Rectal smooth muscle tissue (tissue), 1 donor: Measurements from ENCODE around the gene AHRR.
"Not testable (repeated sequence)": the region's sequence is repeated elsewhere in the genome, so short reads cannot be mapped to it uniquely, and the experiment has no call there.

Source experiments
- H3K27ac ChIP-seq: one replicate; pipeline ENCODE4 v1.7.0; 2013; ENCODE audit warnings: low read depth, low read length, inconsistent platforms
- H3K27me3 ChIP-seq: one replicate; pipeline ENCODE4 v1.7.0; 2013; ENCODE audit warnings: low read length; ENCODE audit not compliant: control insufficient read depth, insufficient read depth
- H3K36me3 ChIP-seq: one replicate; pipeline ENCODE4 v1.7.0; 2013; ENCODE audit warnings: low read length; ENCODE audit not compliant: control insufficient read depth, insufficient read depth
- H3K4me1 ChIP-seq: one replicate; pipeline ENCODE4 v1.7.0; 2013; ENCODE audit warnings: low read length; ENCODE audit not compliant: control insufficient read depth, insufficient read depth
- H3K4me3 ChIP-seq: one replicate; pipeline ENCODE4 v1.7.0; 2013; ENCODE audit warnings: low read length
- H3K9ac ChIP-seq: one replicate; pipeline ENCODE4 v1.7.0; 2013; ENCODE audit warnings: low read length

Gene AHRR

GRCh38 chr5:388266-389196 is 67.0 kb downstream of the AHRR start:
- Histone ChIP-seq H3K4me1 (no peaks in the 10 kb centered on the region), H3K27ac (no peak overlapping the region)

GRCh38 chr5:389197-389821 is 67.8 kb downstream of the AHRR start:
- Histone ChIP-seq H3K36me3 (no peaks in the 10 kb centered on the region), H3K4me1 (no peaks in the 10 kb centered on the region), H3K27me3 (no peaks in the 10 kb centered on the region), H3K4me3 (no peak overlapping the region), H3K27ac (no peak overlapping the region), H3K9ac (no peak overlapping the region)

More at GRCh38 chr5:388266-389196, 67.0 kb downstream of the AHRR start:
- Histone ChIP-seq H3K27me3 (no peaks in the 10 kb centered on the region), H3K9ac (no peak overlapping the region), H3K4me3 (no peak overlapping the region), H3K36me3 (no peaks in the 10 kb centered on the region)

GRCh38 chr5:389891-390622 is 68.5 kb downstream of the AHRR start:
- Histone ChIP-seq H3K27ac (no peak overlapping the region), H3K4me3 (no peak overlapping the region), H3K36me3 (no peaks in the 10 kb centered on the region), H3K4me1 (no peaks in the 10 kb centered on the region), H3K9ac (no peak overlapping the region), H3K27me3 (no peaks in the 10 kb centered on the region)

GRCh38 chr5:390623-391491 is 69.3 kb downstream of the AHRR start:
- Histone ChIP-seq H3K9ac (no peak overlapping the region), H3K4me1 (no peaks in the 10 kb centered on the region), H3K27ac (no peak overlapping the region), H3K27me3 (no peaks in the 10 kb centered on the region), H3K4me3 (no peak overlapping the region), H3K36me3 (no peaks in the 10 kb centered on the region)

- Histone ChIP-seq H3K4me1 (no peaks in the 10 kb centered on the region), H3K4me3 (no peak overlapping the region), H3K9ac (no peak overlapping the region), H3K27me3 (no peaks in the 10 kb centered on the region), H3K36me3 (no peaks in the 10 kb centered on the region), H3K27ac (no peak overlapping the region)
Observed at GRCh38 chr5:392431-392988, 71.0 kb downstream of the AHRR start.

GRCh38 chr5:393846-394275 is 72.3 kb downstream of the AHRR start:
- H3K27me3 ChIP-seq, result no peaks in the 10 kb centered on the region
- H3K4me1 ChIP-seq, result no peaks in the 10 kb centered on the region
- no peak overlapping the region for H3K9ac ChIP-seq
- no peaks in the 10 kb centered on the region for H3K36me3 ChIP-seq
- no peak overlapping the region for H3K4me3 ChIP-seq
- H3K27ac ChIP-seq, result no peak overlapping the region

- H3K27ac ChIP-seq, result no peak overlapping the region
- no peaks in the 10 kb centered on the region for H3K27me3 ChIP-seq
- no peaks in the 10 kb centered on the region for H3K4me1 ChIP-seq
- no peaks in the 10 kb centered on the region for H3K36me3 ChIP-seq
- no peak overlapping the region for H3K9ac ChIP-seq
- H3K4me3 ChIP-seq, result no peak overlapping the region
Observed at GRCh38 chr5:394671-395155, 73.2 kb downstream of the AHRR start.

- H3K9ac ChIP-seq, result no peak overlapping the region
- no peak overlapping the region for H3K27ac ChIP-seq
- H3K4me1 ChIP-seq, result no peaks in the 10 kb centered on the region
- H3K27me3 ChIP-seq, result no peaks in the 10 kb centered on the region
- H3K4me3 ChIP-seq, result no peak overlapping the region
- no peaks in the 10 kb centered on the region for H3K36me3 ChIP-seq
Observed at GRCh38 chr5:395156-395920, 73.8 kb downstream of the AHRR start.

- Histone ChIP-seq H3K4me3 (no peak overlapping the region), H3K27me3 (no peaks in the 10 kb centered on the region), H3K4me1 (no peaks in the 10 kb centered on the region)
Observed at GRCh38 chr5:395921-396530, 74.5 kb downstream of the AHRR start.

GRCh38 chr5:396531-396961 is 75.0 kb downstream of the AHRR start:
- no peak overlapping the region for H3K4me3 ChIP-seq
- no peaks in the 10 kb centered on the region for H3K36me3 ChIP-seq
- H3K9ac ChIP-seq, result no peak overlapping the region
- H3K27me3 ChIP-seq, result no peaks in the 10 kb centered on the region
- no peaks in the 10 kb centered on the region for H3K4me1 ChIP-seq
- H3K27ac ChIP-seq, result no peak overlapping the region

More at GRCh38 chr5:395921-396530, 74.5 kb downstream of the AHRR start:
- no peaks in the 10 kb centered on the region for H3K36me3 ChIP-seq
- no peak overlapping the region for H3K9ac ChIP-seq
- no peak overlapping the region for H3K27ac ChIP-seq

- H3K4me3 ChIP-seq, H3K27ac ChIP-seq, H3K4me1 ChIP-seq: not testable (repeated sequence)
Observed at GRCh38 chr5:398141-398474, 76.6 kb downstream of the AHRR start.

More at GRCh38 chr5:398141-398474, 76.6 kb downstream of the AHRR start:
- H3K27me3 ChIP-seq, H3K36me3 ChIP-seq, H3K9ac ChIP-seq: not testable (repeated sequence)
